ENCODE measurements around the gene RPTOR.

The RPTOR gene

GRCh38 chr17:80830020-80830780 is 285.6 kb downstream of the RPTOR start:
- no peak overlapping the region for H3K27ac ChIP-seq (replicated peaks)
- H3K4me3 ChIP-seq (replicated peaks; ENCODE audit: insufficient read depth, low read length): no peak overlapping the region
- H3K27me3 ChIP-seq (ENCODE audit: insufficient read depth, poor library complexity, severe bottlenecking): no peaks in the 10 kb centered on the region
- TF ChIP-seq REST (IDR thresholded peaks at IDR 0.05; ENCODE audit: insufficient replicate concordance, low read depth): no peak
- no peak for TF ChIP-seq GABPA (IDR thresholded peaks at IDR 0.05; ENCODE audit: low read depth)
- TF ChIP-seq POLR2AphosphoS5 (IDR thresholded peaks at IDR 0.05; ENCODE audit: low read depth): no peak
- no peak for TF ChIP-seq CTCF (IDR thresholded peaks at IDR 0.05; ENCODE audit: insufficient read depth, low read length)
- no peak for TF ChIP-seq SPI1 (IDR thresholded peaks at IDR 0.05; ENCODE audit: borderline replicate concordance, low read depth)
- no peak for DNase-seq (ENCODE audit: low read depth in 1 of 2, low spot score in 1 of 2)

GRCh38 chr17:80831491-80831890 is 286.9 kb downstream of the RPTOR start:
- no peak overlapping the region for H3K4me3 ChIP-seq (replicated peaks; ENCODE audit: insufficient read depth, low read length)
- TF ChIP-seq REST (IDR thresholded peaks at IDR 0.05; ENCODE audit: insufficient replicate concordance, low read depth) (no peak), SPI1 (IDR thresholded peaks at IDR 0.05; ENCODE audit: borderline replicate concordance, low read depth) (no peak), GABPA (IDR thresholded peaks at IDR 0.05; ENCODE audit: low read depth) (no peak), POLR2AphosphoS5 (IDR thresholded peaks at IDR 0.05; ENCODE audit: low read depth) (no peak), CTCF (IDR thresholded peaks at IDR 0.05; ENCODE audit: insufficient read depth, low read length) (no peak)
- H3K27ac ChIP-seq (replicated peaks): no peak overlapping the region
- DNase-seq (ENCODE audit: low read depth in 1 of 2, low spot score in 1 of 2): no peak
- H3K27me3 ChIP-seq (ENCODE audit: insufficient read depth, poor library complexity, severe bottlenecking): no peaks in the 10 kb centered on the region

GRCh38 chr17:80832266-80832676 is 287.6 kb downstream of the RPTOR start:
- Histone ChIP-seq H3K27me3 (ENCODE audit: insufficient read depth, poor library complexity, severe bottlenecking) (no peaks in the 10 kb centered on the region), H3K27ac (replicated peaks) (no peak overlapping the region), H3K4me3 (replicated peaks; ENCODE audit: insufficient read depth, low read length) (no peak overlapping the region)
- no peak for DNase-seq (ENCODE audit: low read depth in 1 of 2, low spot score in 1 of 2)
- TF ChIP-seq POLR2AphosphoS5 (IDR thresholded peaks at IDR 0.05; ENCODE audit: low read depth) (no peak), CTCF (IDR thresholded peaks at IDR 0.05; ENCODE audit: insufficient read depth, low read length) (no peak), SPI1 (IDR thresholded peaks at IDR 0.05; ENCODE audit: borderline replicate concordance, low read depth) (no peak), REST (IDR thresholded peaks at IDR 0.05; ENCODE audit: insufficient replicate concordance, low read depth) (no peak), GABPA (IDR thresholded peaks at IDR 0.05; ENCODE audit: low read depth) (no peak)
